Mammary epithelial cell (primary cell): Measurements from ENCODE around the gene GRPEL1.

Experiments used
- EZH2 ChIP-seq: IDR thresholded peaks from 2 replicates; pipeline ENCODE4 v1.6.1; 2012; ENCODE audit warnings: low read length, inconsistent platforms, borderline replicate concordance
- TF ChIP-seq, protein P1 (sequence below), 2 donors: IDR thresholded peaks in 1 of 2; conservative IDR thresholded peaks in 1 of 2; 2 replicates each; pipeline ENCODE4 v1.5.1; 2011 to 2012; ENCODE audit warnings: inconsistent platforms in 2 of 2, low read length in 2 of 2, mild to moderate bottlenecking in 2 of 2, control low read depth in 1 of 2, low read depth in 1 of 2; ENCODE audit not compliant: insufficient read depth in 1 of 2; ENCODE audit errors: extremely low read depth in 1 of 2

DNA sequence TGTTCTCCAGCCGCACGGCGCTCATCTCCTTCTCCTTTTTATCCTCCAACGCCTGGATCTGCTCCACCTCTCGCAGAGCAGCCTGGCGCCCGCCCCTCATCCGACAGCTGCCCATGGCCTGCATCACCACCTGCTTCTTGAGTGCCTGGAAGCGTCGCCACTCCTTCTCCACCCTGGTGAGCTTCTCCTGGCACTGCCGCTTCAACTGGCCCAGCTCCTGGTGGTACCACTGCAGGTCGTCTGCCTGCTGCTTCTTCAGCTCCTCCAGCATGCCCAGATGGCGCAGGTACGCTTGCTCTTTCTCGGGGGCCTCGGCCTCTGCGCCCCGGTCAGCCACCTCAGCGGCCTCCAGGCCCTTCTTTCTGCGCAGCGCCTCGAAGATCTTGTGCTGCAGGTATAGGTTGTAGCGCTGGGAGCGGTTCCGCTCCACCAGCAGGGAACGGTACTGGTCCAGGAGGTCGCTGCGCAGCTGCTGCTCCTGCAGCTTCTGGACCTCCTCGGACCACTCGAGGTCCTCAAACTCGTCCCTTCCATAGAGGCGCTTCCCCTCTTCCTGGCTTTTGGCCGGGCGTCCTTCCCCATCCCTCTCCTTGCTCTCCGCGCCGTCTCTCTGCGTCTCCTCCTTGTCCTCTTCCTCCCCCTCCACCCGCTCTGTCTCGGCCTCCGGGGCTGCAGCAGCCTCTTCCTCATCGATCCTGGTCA, 25.9 kb downstream of the GRPEL1 start:
- TF ChIP-seq, protein P1, sequence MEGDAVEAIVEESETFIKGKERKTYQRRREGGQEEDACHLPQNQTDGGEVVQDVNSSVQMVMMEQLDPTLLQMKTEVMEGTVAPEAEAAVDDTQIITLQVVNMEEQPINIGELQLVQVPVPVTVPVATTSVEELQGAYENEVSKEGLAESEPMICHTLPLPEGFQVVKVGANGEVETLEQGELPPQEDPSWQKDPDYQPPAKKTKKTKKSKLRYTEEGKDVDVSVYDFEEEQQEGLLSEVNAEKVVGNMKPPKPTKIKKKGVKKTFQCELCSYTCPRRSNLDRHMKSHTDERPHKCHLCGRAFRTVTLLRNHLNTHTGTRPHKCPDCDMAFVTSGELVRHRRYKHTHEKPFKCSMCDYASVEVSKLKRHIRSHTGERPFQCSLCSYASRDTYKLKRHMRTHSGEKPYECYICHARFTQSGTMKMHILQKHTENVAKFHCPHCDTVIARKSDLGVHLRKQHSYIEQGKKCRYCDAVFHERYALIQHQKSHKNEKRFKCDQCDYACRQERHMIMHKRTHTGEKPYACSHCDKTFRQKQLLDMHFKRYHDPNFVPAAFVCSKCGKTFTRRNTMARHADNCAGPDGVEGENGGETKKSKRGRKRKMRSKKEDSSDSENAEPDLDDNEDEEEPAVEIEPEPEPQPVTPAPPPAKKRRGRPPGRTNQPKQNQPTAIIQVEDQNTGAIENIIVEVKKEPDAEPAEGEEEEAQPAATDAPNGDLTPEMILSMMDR (conservative IDR thresholded peaks at IDR 0.05 in 1 of 2, IDR thresholded peaks at IDR 0.05 in 1 of 2; ENCODE audit: extremely low read depth in 1 of 2, insufficient read depth in 1 of 2, low read depth in 1 of 2, low read length in 2 of 2) = no peak
- TF ChIP-seq EZH2 = no peak
